HepG2 (cell line): ENCODE results near the gene NSD2. TPM values are rescaled to one million over a fixed set of nuclear protein-coding genes. Genes with fewer than 3 reads are reported as not detected.
A peak's percentile ranks its signal among the peaks of the same experiment; 100 is the strongest.

Source experiments
- BCLAF1 ChIP-seq: fragments of 450-650 bp; IDR thresholded peaks from 2 replicates; pipeline ENCODE4 v1.6.1; 2017; ENCODE audit warnings: mild to moderate bottlenecking
- CREB1 ChIP-seq, 2 experiments: fragments of 450-650 bp in 1 of 2; IDR thresholded peaks; 2 replicates each; pipeline ENCODE4 v1.6.1; 2016 to 2017; ENCODE audit warnings: control low read depth in 1 of 2, mild to moderate bottlenecking in 1 of 2, missing compliant biosample characterization in 1 of 2, missing genetic modification characterization in 1 of 2
- GABPB1 ChIP-seq: IDR thresholded peaks from 2 replicates; pipeline ENCODE4 v1.6.1; 2016; ENCODE audit warnings: mild to moderate bottlenecking, missing genetic modification reagents, moderate library complexity, missing compliant biosample characterization
- MAZ ChIP-seq, 2 experiments: sonication (generic) in 1 of 2; formaldehyde crosslinking in 1 of 2; IDR thresholded peaks; 2 replicates each; pipeline versions ENCODE4 v1.5.0 to v1.6.1; 2012 to 2020; ENCODE audit warnings: low read depth in 2 of 2, mild to moderate bottlenecking in 2 of 2, borderline replicate concordance in 1 of 2, improper control_type of control experiment in 1 of 2, low read length in 1 of 2, missing genetic modification reagents in 1 of 2, moderate library complexity in 1 of 2
- MEF2D ChIP-seq: sonication (generic); formaldehyde crosslinking; IDR thresholded peaks from 2 replicates; pipeline ENCODE4 v1.5.1; 2020; ENCODE audit warnings: mild to moderate bottlenecking, missing genetic modification reagents
- MXD4 ChIP-seq: IDR thresholded peaks from 2 replicates; pipeline ENCODE4 v1.6.1; 2016; ENCODE audit warnings: mild to moderate bottlenecking, missing biosample characterization, missing genetic modification reagents
- NFYC ChIP-seq: IDR thresholded peaks from 2 replicates; pipeline ENCODE4 v1.6.1; 2016; ENCODE audit warnings: missing genetic modification reagents, missing compliant biosample characterization
- THYN1 ChIP-seq: sonication (generic); formaldehyde crosslinking; IDR thresholded peaks from 2 replicates; pipeline ENCODE4 v1.8.1; 2023; ENCODE audit warnings: low read depth, mild to moderate bottlenecking, moderate library complexity, missing genetic modification reagents, borderline replicate concordance
- ZBTB14 ChIP-seq: sonication (generic); formaldehyde crosslinking; IDR thresholded peaks from 2 replicates; pipeline ENCODE4 v1.4.0; 2020; ENCODE audit warnings: missing genetic modification reagents
- ZBTB26 ChIP-seq: IDR thresholded peaks from 2 replicates; pipeline ENCODE4 v1.6.1; 2016; ENCODE audit warnings: missing compliant biosample characterization, missing genetic modification reagents, borderline replicate concordance
- ZMAT3 ChIP-seq: sonication (generic); formaldehyde crosslinking; conservative IDR thresholded peaks from 2 replicates; pipeline ENCODE4 v1.7.0; 2021; ENCODE audit warnings: missing genetic modification reagents
- ZNF329 ChIP-seq: sonication (generic); formaldehyde crosslinking; IDR thresholded peaks from 2 replicates; pipeline ENCODE4 v1.9.0; 2021; ENCODE audit warnings: low read depth, mild to moderate bottlenecking, missing genetic modification reagents
- ZNF362 ChIP-seq: sonication (generic); formaldehyde crosslinking; IDR thresholded peaks from 2 replicates; pipeline ENCODE4 v1.4.0; 2020; ENCODE audit warnings: missing genetic modification reagents, mild to moderate bottlenecking, borderline replicate concordance
- ZNF382 ChIP-seq: sonication (generic); formaldehyde crosslinking; IDR thresholded peaks from 2 replicates; pipeline ENCODE4 v1.5.0; 2020; ENCODE audit warnings: missing genetic modification reagents, mild to moderate bottlenecking, borderline replicate concordance
- ZNF550 ChIP-seq: sonication (generic); formaldehyde crosslinking; IDR thresholded peaks from 2 replicates; pipeline ENCODE4 v1.4.0; 2020; ENCODE audit warnings: mild to moderate bottlenecking, missing genetic modification reagents, borderline replicate concordance
- ZNF614 ChIP-seq: IDR thresholded peaks from 2 replicates; pipeline ENCODE4 v1.6.1; 2018; ENCODE audit warnings: missing biosample characterization, missing genetic modification reagents, inconsistent platforms, borderline replicate concordance
- ZNF761 ChIP-seq: sonication (generic); formaldehyde crosslinking; conservative IDR thresholded peaks from 2 replicates; pipeline ENCODE4 v1.4.0; 2020; ENCODE audit warnings: mild to moderate bottlenecking, missing genetic modification reagents
- polyA plus RNA-seq, 8 experiments: library from polyadenylated mRNA; depleted of rRNA in 3 of 8; stranded (reverse) in 7 of 8; unstranded in 1 of 8; fragments of >200 nt; fragmentation: Illumina TruSeq in 4 of 8; extraction: Trizol in 4 of 8; gene quantifications; 2 replicates each; pipeline versions ENCODE4 v1.2.1 to v1.2.3, GENCODE V29; 2011 to 2016; ENCODE audit warnings: low read depth in 4 of 8, missing spikeins in 1 of 8, mixed read lengths in 1 of 8; ENCODE audit not compliant: insufficient read depth in 1 of 8
- total RNA-seq, 5 experiments: library from RNA; depleted of rRNA; stranded (reverse); fragments of >200 nt; fragmentation: Illumina TruSeq; extraction: Trizol; gene quantifications; 2 replicates each; pipeline ENCODE4 v1.2.3, GENCODE V29; 2016; ENCODE audit warnings: low read depth in 1 of 5

The NSD2 gene
- total and polyA plus RNA-seq, 2 of the 13 experiments (the other 11 are each of a cell fraction or from before 2014, with no cell fraction given) = 22.0 to 65.9 TPM

GRCh38 chr4:2008921-2009650 is 137.9 kb downstream of the NSD2 start, which contains the start of gene NELFA (continued):
- peak; percentile 31; the same call in 1 of the 2 replicates for TF ChIP-seq ZNF362
- 0 out of 2 replicates have a peak, but pooled peaks have one; percentile 22 for TF ChIP-seq MEF2D (CRISPR knock-in tag)
- peak; percentile 89 for TF ChIP-seq GABPB1
- TF ChIP-seq ZMAT3 (CRISPR knock-in tag) = no peak; the same call in 1 of the 2 replicates
- TF ChIP-seq MXD4 = peak; percentile 88
- TF ChIP-seq ZNF614 (CRISPR knock-in tag) = peak; percentile 48; the same call in 1 of the 2 replicates
- peak; percentile 100 for TF ChIP-seq CREB1 (IDR thresholded peaks at IDR 0.05)
- peak; percentile 97 for TF ChIP-seq CREB1 (CRISPR knock-in tag; IDR thresholded peaks at IDR 0.05)
- no peak for TF ChIP-seq ZNF550 (CRISPR knock-in tag)
- TF ChIP-seq ZBTB26 (CRISPR knock-in tag) = no peak
- no peak; the same call in 1 of the 2 replicates for TF ChIP-seq ZNF761 (CRISPR knock-in tag)
- TF ChIP-seq THYN1 (CRISPR knock-in tag) = no peak
- peak; percentile 78 for TF ChIP-seq ZBTB14 (CRISPR knock-in tag)
- no peak for TF ChIP-seq ZNF382 (CRISPR knock-in tag)
- TF ChIP-seq ZNF329 (CRISPR knock-in tag) = peak; percentile 34
- no peak for TF ChIP-seq BCLAF1
- TF ChIP-seq NFYC (CRISPR knock-in tag) = no peak; the same call in none of the 2 replicates
- no peak for TF ChIP-seq MAZ (IDR thresholded peaks at IDR 0.05; ENCODE audit: borderline replicate concordance, low read depth, low read length)
- TF ChIP-seq MAZ (CRISPR knock-in tag; IDR thresholded peaks at IDR 0.05; ENCODE audit: low read depth) = peak; percentile 58; the same call in 1 of the 2 replicates
